ENCODE results near the gene ZNF771. TPM values are rescaled to one million over a fixed set of nuclear protein-coding genes. Genes with fewer than 3 reads are reported as not detected.
A peak's percentile ranks its signal among the peaks of the same experiment; 100 is the strongest.

Gene ZNF771
- total RNA-seq, 1 experiment from 2014 or later, result 11.3 TPM

DNA sequence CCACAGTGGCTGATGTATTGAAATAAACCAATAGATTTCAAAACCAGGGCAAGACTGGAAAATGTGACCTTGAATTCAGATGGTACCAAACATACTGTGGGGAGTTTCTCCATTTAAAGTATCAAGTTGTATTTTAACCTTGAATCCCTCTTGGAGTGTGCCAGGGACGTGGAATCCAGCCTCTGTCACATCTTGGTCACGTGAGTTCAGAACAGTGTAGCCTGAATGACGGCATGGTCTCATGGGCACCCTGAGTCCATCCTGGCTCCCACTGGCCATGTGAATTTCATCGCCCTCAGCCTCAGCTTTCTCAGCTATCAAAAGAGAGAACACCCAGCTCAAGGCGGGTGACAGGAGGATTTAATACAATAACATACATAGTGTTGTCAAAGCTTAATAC, 6.8 kb downstream of the ZNF771 start:
- peaks cover 71% of the 10 kb centered on the region for H3K36me3 Mint-ChIP-seq (ENCODE audit: insufficient read depth, unreplicated experiment)
- H3K27ac Mint-ChIP-seq (ENCODE audit: unreplicated experiment), result peak overlapping the region; percentile 40
- intact Hi-C loops (cut with micrococcal nuclease; ENCODE audit: unreplicated experiment), result no loop called here
- no peak for DNase-seq
- TF ChIP-seq CTCF (IDR thresholded peaks at IDR 0.05; ENCODE audit: unreplicated experiment), result no peak
- CTCF ChIA-PET, result interaction anchor here (0.7 kb wide), 1 partner anchor 9 kb away, joined by 3 read pairs; no protein-coding TSS in a partner anchor
- peak overlapping the region; percentile 15 for H3K4me3 Mint-ChIP-seq (ENCODE audit: low read depth, unreplicated experiment)
- H3K4me1 Mint-ChIP-seq (ENCODE audit: low read depth, unreplicated experiment), result peaks cover 53% of the 10 kb centered on the region
- H3K9me3 Mint-ChIP-seq (ENCODE audit: low read depth, unreplicated experiment), result no peaks in the 10 kb centered on the region
- no TSS peak for BruUV-seq (replicated peaks)
- no peaks in the 10 kb centered on the region for H3K27me3 Mint-ChIP-seq (ENCODE audit: unreplicated experiment)

DNA sequence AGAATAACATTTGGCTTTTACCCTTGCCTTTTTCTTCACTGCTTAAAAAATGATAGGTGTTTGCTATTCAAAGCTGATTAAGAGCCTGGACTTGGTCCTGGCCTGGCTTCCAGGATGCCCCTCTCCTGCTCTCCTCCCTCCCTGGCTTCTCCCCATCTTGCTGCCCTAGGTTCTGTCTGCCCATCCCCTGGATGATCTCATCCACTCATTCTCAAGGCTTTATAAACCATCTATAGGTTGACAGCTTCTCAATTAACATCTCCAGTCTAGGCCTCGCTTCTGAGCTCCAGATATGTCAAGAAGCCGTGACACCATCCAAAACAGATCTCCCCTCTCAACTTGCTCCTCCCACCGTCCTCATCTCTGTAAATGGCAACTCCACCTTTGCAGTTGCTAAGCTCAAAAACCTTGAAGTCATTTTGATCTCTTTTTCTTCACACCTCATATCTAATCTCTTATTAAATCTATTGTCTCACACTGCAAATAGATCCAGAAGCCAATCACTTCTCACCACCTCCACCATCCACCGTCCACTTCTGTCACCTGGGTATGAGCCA, 8.7 kb downstream of the ZNF771 start:
- Mint-ChIP-seq H3K4me1 (ENCODE audit: low read depth, unreplicated experiment) (peaks cover 38% of the 10 kb centered on the region), H3K27ac (ENCODE audit: unreplicated experiment) (no peak overlapping the region), H3K9me3 (ENCODE audit: low read depth, unreplicated experiment) (no peaks in the 10 kb centered on the region), H3K36me3 (ENCODE audit: insufficient read depth, unreplicated experiment) (peaks cover 71% of the 10 kb centered on the region), H3K27me3 (ENCODE audit: unreplicated experiment) (no peaks in the 10 kb centered on the region), H3K4me3 (ENCODE audit: low read depth, unreplicated experiment) (no peak overlapping the region)
- CTCF ChIA-PET, result no interaction called here
- no peak for TF ChIP-seq CTCF (IDR thresholded peaks at IDR 0.05; ENCODE audit: unreplicated experiment)
- no peak for DNase-seq
- no TSS peak for BruUV-seq (replicated peaks)
- intact Hi-C loops (cut with micrococcal nuclease; ENCODE audit: unreplicated experiment), result no loop called here

- Mint-ChIP-seq H3K4me1 (ENCODE audit: low read depth, unreplicated experiment) (peaks cover 34% of the 10 kb centered on the region), H3K27me3 (ENCODE audit: unreplicated experiment) (no peaks in the 10 kb centered on the region), H3K27ac (ENCODE audit: unreplicated experiment) (no peak overlapping the region), H3K36me3 (ENCODE audit: insufficient read depth, unreplicated experiment) (peaks cover 69% of the 10 kb centered on the region), H3K4me3 (ENCODE audit: low read depth, unreplicated experiment) (peak overlapping the region; percentile 64), H3K9me3 (ENCODE audit: low read depth, unreplicated experiment) (no peaks in the 10 kb centered on the region)
- TF ChIP-seq CTCF (IDR thresholded peaks at IDR 0.05; ENCODE audit: unreplicated experiment), result no peak
- no TSS peak for BruUV-seq (replicated peaks)
- CTCF ChIA-PET, result interaction anchor here (0.7 to 2.6 kb wide), 8 partner anchors 8 to 352 kb away, joined by 3 to 33 read pairs (median 6); partner anchors contain the start of gene DCTPP1
- DNase-seq, result no peak
- intact Hi-C loops (cut with micrococcal nuclease; ENCODE audit: unreplicated experiment), result no loop called here
Observed at GRCh38 chr16:30416624-30417528, 9.5 kb downstream of the ZNF771 start.

DNA sequence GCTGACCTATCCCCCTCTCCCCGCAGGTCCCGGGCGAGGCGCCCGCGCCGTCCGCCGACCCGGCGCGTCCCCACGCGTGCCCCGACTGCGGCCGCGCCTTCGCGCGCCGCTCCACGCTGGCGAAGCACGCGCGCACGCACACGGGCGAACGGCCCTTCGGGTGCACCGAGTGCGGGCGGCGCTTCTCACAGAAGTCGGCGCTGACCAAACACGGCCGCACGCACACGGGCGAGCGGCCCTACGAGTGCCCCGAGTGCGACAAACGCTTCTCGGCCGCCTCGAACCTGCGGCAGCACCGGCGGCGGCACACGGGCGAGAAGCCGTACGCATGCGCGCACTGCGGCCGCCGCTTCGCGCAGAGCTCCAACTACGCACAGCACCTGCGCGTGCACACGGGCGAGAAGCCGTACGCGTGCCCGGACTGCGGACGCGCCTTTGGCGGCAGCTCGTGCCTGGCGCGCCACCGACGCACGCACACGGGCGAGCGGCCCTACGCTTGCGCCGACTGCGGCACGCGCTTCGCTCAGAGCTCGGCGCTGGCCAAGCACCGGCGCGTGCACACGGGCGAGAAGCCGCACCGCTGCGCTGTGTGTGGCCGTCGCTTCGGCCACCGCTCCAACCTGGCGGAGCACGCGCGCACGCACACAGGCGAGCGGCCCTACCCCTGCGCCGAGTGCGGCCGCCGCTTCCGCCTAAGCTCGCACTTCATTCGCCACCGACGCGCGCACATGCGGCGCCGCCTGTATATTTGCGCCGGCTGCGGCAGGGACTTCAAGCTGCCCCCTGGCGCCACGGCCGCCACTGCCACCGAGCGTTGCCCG, 10.3 kb downstream of the ZNF771 start:
- Mint-ChIP-seq H3K4me3 (ENCODE audit: low read depth, unreplicated experiment) (peak overlapping the region; percentile 64), H3K27me3 (ENCODE audit: unreplicated experiment) (no peaks in the 10 kb centered on the region), H3K9me3 (ENCODE audit: low read depth, unreplicated experiment) (no peaks in the 10 kb centered on the region), H3K4me1 (ENCODE audit: low read depth, unreplicated experiment) (peaks cover 26% of the 10 kb centered on the region), H3K27ac (ENCODE audit: unreplicated experiment) (no peak overlapping the region), H3K36me3 (ENCODE audit: insufficient read depth, unreplicated experiment) (peaks cover 64% of the 10 kb centered on the region)
- DNase-seq, result peak; percentile 94
- no TSS peak for BruUV-seq (replicated peaks)
- peak; percentile 24 for TF ChIP-seq CTCF (IDR thresholded peaks at IDR 0.05; ENCODE audit: unreplicated experiment)
- CTCF ChIA-PET, result interaction anchor here (0.5 to 2.6 kb wide), 12 partner anchors 8 to 353 kb away, joined by 3 to 33 read pairs (median 6); partner anchors contain the start of genes DCTPP1 and ZNF771
- intact Hi-C loops (cut with micrococcal nuclease; ENCODE audit: unreplicated experiment), result no loop called here

Data from Calu3 (cell line).